ENCODE data around the gene RNF151. TPM values are rescaled to one million over a fixed set of nuclear protein-coding genes. Genes with fewer than 3 reads are reported as not detected.

RNF151 gene
- total RNA-seq, 1 experiment from 2014 or later, result not detected

- DNase-seq (ENCODE audit: low read depth), result no peak
Measured at GRCh38 chr16:1991588-1991947, 24.9 kb downstream of the RNF151 start.

- DNase-seq (ENCODE audit: low read depth), result peak; percentile 87
Measured at GRCh38 chr16:1991948-1992703, 25.5 kb downstream of the RNF151 start.

DNA sequence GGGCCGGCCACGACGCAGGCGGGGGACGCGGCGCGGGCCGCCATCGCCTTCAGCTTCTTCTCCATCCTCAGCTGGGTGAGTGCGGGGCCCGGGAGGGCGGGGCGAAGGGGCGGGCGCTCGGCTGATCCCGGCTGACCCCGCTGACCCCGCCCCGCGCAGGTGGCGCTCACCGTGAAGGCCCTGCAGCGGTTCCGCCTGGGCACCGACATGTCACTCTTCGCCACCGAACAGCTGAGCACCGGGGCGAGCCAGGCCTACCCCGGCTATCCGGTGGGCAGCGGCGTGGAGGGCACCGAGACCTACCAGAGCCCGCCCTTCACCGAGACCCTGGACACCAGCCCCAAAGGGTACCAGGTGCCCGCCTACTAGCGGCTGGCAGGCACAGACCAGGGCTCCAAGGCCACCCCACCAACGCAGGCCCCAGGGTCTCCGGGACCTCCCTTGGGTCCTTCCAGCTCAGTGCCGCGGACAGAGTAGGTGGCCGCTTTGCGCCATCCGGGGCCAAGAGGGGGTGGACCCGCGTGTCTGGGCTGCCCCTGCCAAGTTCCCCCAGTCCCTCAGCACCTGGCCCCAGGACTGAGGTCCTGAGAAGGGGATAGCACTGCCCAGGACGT is 26.2 kb downstream of the RNF151 start:
- no peak for DNase-seq (ENCODE audit: low read depth)

GRCh38 chr16:1993731-1994131 is 27.1 kb downstream of the RNF151 start:
- DNase-seq (ENCODE audit: low read depth), result no peak

GRCh38 chr16:1997494-1998359 is 31.1 kb downstream of the RNF151 start:
- no peak for DNase-seq (ENCODE audit: low read depth)

DNA sequence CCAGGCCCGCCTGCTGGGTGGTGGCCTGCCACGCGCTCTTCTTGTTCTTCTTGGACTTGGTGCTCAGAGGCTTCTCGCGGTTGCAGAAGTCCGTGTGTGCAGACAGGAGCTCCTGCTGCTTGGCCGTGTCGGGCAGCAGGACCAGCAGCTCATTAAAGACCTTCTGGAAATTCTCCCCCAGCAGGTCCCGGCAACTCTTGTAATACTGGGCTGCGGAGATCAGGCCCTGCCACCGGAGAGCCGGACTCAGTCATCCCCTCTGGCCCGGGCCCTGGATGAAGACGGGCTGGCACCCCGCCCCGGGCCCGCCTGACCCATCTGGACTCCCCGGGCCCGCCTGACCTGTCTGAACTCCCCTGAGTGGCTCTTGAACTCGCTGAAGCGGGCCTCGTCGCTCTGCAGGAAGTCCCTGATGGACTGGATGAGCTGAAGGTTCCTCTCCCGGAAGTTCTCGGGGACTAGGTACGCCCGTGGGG is 31.7 kb downstream of the RNF151 start:
- no peak for DNase-seq (ENCODE audit: low read depth)

DNA sequence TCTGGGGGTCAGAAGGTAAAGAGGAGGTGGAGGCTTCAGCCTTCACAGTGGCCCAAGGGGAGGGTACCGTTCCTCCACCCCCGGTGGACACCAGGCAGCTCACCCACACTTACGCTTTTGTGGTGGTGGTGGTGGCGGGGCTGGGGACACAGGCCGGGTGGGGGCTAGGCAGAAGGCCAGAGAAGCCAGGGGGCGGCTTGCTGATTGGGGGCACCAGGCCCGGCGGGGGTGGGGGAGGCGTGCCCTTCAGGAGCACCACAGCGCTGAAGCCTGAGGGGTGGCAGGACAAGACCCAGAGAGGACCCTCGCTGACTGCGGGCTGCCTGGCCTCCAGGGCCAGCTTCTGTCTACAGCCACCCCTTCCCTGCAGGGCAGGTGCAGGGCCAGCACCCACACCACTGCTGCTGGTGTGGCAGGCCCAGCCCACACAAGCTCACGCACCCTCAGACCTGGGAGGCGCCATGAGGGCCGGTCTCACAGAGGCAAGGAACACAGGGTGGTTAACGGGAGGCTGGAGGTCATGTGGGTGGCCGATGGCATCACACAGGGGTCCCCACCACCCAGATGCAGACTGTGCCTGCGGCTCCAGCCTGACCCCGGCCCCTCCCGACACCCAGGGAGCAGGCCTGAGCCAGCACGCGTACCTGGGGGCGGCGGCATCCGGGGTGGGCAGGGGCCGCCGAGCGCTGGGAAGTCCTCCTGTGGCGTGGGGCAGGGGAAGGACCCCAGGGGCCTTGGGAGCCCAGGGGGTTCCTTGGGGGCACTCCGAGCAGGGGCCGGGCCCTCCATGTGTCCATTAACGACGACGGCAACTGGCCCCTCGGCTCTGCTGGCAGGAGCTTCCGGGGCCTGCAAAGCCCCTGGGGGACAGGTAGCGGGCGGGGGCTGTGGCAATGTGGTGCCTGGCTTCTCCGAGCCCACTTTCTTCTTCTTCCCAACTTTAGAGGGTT is 32.5 kb downstream of the RNF151 start:
- no peak for DNase-seq (ENCODE audit: low read depth)

DNA sequence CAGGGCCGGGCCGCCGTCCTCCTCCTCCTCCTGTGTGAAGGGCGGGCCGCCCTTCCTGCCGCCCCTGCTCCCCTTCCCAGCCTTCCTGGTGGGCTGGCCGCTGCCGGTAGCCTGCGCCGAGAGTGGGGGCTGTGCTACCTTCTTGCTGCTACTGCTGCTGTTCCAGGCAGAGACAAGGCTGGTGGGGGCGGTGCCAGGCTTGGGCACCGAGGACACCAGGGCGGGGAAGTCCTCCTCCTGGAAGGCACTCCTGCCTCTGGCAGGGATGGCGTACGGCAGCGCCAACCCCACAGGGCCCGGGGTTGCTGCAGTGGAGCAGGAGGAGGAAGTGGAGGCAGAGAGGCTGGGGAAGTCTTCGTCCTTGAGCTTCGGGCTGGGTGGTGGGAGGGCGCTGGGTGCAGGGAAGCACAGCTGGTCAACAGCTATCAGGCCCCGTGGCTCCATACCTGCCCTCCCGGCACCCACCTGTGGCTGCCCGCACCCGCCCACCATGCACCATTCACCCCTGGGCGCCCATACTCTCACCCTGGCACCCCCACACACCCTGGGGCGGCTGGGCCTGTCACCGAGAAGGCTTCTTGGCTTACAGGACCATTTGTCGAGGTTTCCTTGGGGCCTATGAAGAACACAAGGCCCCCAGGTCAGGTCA is 33.3 kb downstream of the RNF151 start:
- no peak for DNase-seq (ENCODE audit: low read depth)

DNA sequence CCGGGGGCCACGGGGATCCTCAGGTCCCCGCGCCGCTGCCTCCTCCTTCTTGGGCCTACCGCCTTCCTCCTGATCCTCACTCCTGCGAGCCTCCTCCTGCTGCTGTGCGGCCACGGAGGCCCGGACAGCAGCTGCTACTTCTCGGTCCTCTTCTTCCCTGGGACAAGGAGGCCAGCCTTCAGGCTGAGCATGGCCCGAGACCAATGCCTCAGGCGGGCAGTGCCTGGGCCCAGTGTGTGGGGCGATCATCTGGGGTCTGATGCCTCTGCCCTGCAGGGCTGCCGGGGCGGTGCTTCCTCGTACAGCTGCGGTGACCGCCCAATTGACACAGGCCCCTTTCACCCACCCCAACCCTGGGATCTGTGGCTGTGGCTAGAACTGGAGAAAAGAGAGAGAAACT is 34.4 kb downstream of the RNF151 start:
- no peak for DNase-seq (ENCODE audit: low read depth)

DNA sequence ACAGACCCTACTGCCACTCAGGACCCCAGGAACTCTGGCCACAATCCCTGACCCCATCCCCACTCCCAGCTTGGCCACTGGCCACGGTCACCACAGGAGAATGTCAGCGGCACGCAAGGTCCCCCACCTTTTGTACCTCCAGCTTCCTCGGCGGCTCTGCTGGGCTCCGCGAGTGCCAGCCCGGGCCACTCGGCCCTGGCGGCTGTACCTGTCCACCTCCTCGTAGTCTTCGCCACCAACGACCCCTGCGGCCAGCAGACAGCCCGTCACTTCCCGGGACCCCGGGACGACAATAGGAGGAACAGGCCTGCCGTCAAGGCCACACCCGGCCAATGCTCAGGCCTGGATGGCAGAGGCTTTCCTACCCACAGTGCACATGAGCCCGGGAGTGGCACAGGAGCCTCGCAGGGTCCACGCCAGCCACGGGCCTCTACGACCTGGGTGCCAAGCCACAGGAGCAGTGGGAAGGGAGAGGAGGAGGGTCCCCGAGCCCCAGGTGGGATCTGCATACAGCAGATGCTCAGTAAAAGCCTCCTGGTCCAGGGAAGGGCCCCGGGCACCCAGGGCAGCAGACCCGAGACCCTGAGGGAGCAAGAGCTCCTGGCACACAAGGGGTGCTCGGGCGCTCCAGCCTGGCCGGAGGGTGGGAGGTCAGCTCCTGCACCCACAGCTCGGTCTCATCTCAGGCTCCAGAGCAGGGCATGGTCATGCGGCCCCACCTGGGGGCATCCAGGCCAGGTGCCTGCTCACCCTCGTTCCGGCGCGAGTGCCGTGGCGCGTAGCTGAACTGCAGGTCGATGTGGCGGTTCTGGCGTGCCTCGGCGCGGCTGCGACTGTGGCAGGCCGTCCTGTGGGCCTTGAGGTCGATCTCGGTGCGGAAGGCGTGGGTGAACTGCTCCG is 35.0 kb downstream of the RNF151 start:
- DNase-seq (ENCODE audit: low read depth), result no peak

- DNase-seq (ENCODE audit: low read depth), result no peak
Measured at GRCh38 chr16:2002406-2003230, 36.0 kb downstream of the RNF151 start.

DNA sequence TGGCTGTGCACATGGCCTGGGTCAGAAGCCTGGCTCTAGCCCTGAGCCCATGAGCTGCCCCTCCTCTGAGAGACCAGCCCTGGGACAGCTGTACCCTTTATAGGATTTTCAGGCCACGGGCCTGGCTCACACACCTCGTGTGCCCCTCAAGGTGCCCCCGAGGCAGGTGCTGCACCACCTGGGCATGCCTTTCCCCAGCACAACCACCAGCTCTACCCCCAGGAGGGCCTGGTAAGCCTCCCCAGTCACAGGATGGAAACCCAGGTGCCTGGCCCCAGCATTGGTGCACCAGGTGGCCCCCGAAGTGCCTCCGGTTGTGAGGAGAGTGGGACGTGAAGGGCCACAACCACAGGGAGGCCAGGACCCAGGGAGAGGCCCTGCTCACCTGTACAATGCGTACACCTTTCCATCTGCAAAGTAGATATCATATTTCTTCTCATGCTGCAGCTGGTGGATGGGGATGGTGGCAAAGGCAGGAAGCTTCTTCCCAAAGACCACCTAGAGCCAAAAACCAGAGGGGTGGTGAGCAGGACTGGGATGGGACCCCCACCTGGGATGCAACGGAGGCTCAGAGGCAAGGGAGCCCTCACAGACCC is 36.7 kb downstream of the RNF151 start:
- no peak for DNase-seq (ENCODE audit: low read depth)

GRCh38 chr16:2003827-2004641 is 37.4 kb downstream of the RNF151 start:
- peak; percentile 89 for DNase-seq (ENCODE audit: low read depth)

DNA sequence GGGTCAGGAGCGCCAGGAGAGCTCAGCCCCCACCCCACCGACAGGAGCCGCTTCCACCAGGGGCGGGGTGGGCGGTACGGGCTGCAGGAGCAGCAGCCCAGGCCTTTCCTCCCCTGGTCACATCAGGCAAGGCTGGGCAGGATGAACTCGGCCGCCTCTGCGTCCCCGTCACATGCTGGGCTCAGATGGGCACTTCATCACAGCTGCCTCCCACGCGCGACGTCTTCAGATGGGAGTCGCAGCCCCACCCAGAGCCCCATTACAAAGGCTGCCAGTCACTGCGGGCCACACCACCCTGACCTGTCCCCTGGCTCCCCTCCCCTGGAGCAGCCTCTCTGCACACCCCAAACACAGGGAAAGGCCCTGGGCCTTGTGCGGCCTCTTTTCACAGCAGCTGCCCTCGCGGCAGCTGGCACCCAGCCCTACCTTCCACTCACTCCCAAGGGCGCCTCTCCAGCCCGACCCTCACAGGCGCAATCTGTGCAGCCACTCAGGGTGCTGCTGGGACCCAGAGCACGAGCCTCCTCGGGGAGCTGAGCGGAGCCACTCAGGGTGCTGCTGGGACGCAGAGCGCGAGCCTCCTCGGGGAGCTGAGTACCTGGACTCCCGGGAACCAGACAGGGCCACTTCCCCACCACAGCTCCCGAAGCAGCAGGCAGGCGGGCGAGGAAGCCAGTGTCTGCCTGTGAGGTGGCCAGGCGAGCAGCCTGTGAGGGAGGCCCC is 38.3 kb downstream of the RNF151 start:
- no peak for DNase-seq (ENCODE audit: low read depth)

- no peak for DNase-seq (ENCODE audit: low read depth)
Measured at GRCh38 chr16:2005646-2006045, 39.0 kb downstream of the RNF151 start.

GRCh38 chr16:2006317-2006716 is 39.7 kb downstream of the RNF151 start:
- DNase-seq (ENCODE audit: low read depth), result no peak

All from Daoy (cell line).